ENCODE results near the gene TTLL7.

GRCh38 chr1:84020151-84020550, 21.2 kb upstream of the TTLL7 start:
- no peak for TF ChIP-seq POLR2A (IDR thresholded peaks at IDR 0.05)
- TF ChIP-seq CTCF (IDR thresholded peaks at IDR 0.05), result no peak
